ENCODE data around the gene NYNRIN.
"Not testable (repeated sequence)": the region's sequence is repeated elsewhere in the genome, so short reads cannot be mapped to it uniquely, and the experiment has no call there.

NYNRIN gene

GRCh38 chr14:24434676-24435075 lies 35.9 kb downstream of the NYNRIN start:
- DNase-seq = no peak

- DNase-seq = no peak
These were observed 36.5 kb downstream of the NYNRIN start for GRCh38 chr14:24435192-24435810.

DNA sequence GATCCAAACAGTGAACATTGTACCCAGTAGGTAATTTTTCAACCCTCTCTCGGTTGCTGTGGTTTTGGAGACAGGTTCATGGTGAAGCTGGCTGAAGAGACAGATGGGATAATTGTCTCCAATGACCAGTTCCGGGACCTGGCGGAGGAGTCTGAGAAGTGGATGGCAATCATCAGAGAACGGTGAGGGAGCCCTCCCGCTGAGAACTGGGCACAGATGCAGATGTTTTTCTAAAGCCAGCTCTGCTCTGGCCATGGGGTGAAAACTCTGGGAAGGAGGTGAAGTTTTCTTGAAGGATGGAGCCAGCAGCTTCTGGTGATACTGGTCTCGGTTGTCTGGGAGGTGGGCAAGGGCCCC lies 37.2 kb downstream of the NYNRIN start:
- DNase-seq = no peak

- DNase-seq = peak; percentile 34
These were observed 37.7 kb downstream of the NYNRIN start for GRCh38 chr14:24436355-24437019.

DNA sequence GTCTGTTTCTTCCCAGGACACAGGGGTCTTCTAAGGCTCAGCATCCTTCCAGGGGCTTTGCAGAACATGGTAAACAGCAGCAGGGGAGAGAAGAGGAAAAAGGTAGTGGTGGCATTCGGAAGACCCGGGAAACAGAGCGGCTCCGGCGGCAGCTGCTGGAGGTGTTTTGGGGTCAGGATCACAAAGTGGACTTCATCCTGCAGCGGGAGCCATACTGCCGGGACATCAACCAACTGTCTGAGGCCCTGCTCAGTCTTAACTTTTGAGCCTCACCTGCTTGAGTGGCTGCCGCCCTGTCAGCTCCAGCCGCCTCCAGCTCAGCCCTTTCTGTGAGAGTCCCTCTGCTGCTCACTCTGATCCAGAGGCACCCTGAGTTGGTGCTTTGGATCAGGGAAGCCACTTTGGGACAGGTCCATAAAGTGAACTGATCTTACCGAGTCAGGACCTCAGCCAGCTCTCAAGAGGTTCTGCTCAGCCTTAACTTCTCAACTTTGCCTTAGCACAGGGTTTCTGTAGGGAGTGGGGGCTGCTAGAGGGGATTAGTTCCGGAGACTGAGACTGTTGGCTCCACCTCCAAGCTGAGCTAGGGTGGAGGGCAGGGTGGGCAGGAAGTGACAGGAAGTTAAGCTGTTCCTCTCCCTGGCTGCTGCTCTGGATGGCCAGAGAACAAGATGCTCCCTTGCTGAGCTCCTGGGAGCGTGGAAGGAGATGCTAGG lies 38.4 kb downstream of the NYNRIN start:
- DNase-seq = no peak

GRCh38 chr14:24437736-24438067 lies 38.9 kb downstream of the NYNRIN start:
- DNase-seq = no peak

- DNase-seq = no peak
These were observed 39.7 kb downstream of the NYNRIN start for GRCh38 chr14:24438223-24439097.

DNA sequence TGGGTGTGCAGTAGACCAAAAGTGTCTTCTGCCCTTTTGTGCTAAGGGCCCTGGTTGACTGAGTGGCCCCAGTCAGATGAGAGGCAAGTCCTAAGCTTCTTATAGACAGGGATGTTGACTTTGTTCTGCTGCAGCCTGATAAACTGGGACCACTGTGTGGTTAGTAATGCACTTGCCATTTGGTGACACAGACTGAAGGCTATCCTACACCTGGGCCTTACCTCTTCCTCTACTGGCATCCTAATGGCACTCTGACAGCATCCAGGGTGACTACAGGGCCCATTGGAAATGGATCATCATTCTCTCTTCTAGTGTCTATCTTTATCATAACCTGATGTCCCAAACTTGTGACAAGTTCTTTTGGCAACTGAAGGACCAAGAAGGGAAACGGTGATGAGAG lies 40.5 kb downstream of the NYNRIN start:
- DNase-seq = no peak

DNA sequence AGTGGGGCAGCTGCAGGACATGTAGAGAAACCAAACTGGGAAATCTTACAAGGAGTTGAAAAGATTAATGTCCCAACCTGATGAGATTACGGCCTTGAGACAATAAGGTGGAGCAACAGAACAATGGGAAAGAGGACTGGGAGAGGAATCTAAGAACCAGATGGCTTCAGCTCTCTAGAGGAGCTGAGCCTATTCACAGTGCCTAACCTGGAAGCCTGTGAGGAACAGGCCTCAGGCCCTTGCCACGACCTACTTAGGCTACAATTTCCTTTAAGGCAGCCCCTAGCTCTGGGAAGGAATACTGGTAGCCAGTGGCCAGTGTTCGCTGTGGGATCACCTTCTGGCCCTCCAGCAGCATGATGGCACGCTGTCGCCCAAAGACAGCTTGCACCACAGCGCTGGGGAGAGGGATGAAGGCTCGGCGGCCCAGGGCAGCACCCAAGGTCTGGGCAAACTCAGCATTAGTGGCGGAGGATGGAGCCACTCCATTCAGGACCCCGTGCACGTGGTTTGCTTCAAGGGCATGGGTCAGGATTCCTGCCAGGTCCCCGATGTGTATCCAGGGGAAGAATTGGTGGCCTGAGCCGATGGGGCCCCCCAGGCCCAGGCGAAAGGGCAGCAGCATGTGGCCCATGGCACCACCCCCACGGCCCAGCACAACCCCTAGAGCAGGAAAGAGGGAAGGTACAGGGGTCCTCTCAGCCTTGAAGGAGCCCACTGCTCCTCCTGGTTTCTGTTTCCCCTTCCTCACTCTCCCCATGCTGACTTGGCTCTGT lies 41.2 kb downstream of the NYNRIN start:
- DNase-seq = no peak

- no peak for DNase-seq
These were observed 42.0 kb downstream of the NYNRIN start for GRCh38 chr14:24440606-24441399.

DNA sequence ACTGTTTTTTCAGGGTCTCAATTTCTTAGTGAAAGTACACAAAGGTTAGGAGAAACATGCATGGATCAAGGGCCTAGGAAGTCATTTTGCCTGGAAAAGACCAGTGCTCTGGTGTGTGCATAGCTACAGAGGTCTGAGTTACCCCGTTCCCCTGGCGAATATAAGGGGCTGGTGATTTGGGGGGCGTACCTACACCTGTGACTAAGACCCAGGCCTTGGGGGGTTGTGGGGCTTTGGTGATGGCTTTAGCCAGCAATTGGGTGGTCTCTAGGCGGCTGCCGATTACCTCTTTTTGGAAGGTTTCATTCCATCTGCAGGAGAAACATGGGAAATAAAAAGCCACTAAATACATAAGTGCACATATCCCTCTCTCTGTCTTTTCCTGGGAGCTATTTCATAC lies 42.7 kb downstream of the NYNRIN start:
- DNase-seq = no peak

GRCh38 chr14:24441904-24442239 lies 43.1 kb downstream of the NYNRIN start:
- no peak for DNase-seq

- DNase-seq = peak; percentile 92
These were observed 43.6 kb downstream of the NYNRIN start, which contains the start of gene SDR39U1 for GRCh38 chr14:24442240-24443052. Gene SDR39U1 (minus strand): TSS chr14:24442776. CDS start chr14:24442769, 7 bp downstream.

DNA sequence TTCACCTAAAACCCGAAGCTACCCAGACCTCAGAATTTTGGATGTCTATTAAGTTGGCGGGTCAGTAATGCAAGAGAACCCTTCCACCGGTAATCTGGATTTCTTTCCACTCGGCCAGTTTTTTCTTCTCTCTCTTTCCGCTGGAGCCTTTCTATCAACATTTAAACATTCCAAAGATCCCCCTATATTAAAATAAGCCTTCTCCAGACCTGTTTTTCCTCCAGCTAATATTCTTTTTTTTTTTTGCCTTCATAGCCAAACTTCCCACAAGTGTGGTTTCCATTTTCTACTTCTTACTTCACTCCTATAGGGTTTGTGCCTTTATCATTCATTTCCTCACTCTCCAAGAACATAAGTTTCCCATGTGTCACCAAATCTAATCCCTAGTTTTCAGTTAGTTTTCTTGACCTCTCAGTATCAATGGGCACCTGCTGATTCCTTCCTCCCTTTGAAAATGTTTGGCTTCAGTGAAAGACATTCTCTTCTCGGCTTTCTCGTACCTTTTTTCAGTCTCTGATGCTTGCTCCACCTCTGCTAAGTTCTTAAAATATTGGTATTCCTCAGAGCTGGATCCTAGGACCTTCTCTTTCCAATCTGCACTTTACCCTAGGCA lies 44.4 kb downstream of the NYNRIN start:
- DNase-seq = no peak

DNA sequence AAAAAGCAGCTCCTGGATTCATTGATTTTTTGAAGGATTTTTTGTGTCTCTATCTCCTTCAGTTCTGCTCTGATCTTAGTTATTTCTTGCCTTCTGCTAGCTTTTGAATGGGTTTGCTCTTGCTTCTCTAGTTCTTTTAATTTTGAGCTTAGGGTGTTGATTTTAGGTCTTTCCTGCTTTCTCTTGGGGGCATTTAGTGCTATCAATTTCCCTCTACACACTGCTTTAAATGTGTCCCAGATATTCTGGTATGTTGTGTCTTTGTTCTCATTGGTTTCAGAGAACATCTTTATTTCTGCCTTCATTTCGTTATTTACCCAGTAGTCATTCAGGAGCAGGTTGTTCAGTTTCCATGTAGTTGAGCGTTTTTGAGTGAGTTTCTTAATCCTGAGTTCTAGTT lies 52.0 kb downstream of the NYNRIN start:
- not testable (repeated sequence) for DNase-seq

DNA sequence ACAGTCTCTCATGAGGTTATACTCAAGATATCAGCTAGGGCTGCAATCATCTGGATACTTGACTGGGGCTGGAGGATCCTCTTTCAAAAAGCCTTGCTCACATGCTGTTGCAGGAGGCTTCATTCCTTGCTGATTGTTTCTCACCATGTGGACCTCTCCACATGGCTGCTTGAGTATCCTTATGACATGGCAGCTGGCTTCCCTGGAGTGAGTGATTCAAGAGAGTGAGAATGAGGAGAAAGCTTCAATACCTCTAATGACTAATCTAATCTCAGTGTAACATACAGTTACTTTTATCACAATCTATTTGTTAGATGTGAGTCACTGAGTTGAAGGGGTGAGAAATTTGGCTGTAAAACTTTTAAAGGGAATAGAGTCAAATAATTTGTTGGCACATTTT lies 58.2 kb downstream of the NYNRIN start:
- DNase-seq = no peak

GRCh38 chr14:24458736-24459135 lies 59.9 kb downstream of the NYNRIN start:
- no peak for DNase-seq

DNA sequence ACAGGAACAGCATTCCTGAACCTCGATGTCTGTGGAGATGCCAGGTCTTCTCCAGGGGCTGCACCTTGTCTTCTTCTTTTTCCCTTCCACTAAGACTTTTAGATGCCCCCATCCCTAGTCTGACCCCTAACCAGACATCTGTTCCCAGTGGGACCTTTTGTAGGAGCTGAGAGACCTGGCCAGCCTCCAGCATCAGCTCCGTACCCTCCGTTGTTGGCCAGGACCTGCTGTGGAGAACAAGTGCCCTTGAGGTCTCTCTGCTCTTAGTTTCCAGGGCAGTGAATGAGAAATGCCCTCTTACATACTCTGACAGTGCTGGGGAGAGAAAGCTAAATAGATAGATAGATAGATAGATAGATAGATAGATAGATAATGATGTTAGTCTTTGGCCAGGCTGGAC lies 60.5 kb downstream of the NYNRIN start:
- DNase-seq = no peak

DNA sequence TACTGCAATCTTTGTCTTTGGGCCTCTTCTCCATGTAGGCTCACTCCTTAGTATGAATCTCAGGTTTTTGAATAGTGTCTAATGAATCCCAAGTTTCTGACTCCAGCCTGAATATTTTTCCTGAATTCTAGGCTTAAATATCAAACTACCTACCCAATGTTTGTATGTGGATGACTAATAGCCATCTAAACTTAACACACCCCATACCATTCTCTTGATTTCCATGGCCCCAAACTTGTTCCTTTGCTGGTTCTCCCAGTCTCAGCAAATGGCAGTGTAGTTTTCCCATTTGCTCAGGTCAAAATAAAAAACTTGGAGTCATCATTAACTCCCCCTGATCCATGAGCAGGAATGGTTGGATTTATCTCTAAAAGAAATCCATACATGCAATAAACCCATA lies 62.5 kb downstream of the NYNRIN start:
- no peak for DNase-seq
